Measurements from ENCODE around the gene PDXK.

Gene PDXK

DNA sequence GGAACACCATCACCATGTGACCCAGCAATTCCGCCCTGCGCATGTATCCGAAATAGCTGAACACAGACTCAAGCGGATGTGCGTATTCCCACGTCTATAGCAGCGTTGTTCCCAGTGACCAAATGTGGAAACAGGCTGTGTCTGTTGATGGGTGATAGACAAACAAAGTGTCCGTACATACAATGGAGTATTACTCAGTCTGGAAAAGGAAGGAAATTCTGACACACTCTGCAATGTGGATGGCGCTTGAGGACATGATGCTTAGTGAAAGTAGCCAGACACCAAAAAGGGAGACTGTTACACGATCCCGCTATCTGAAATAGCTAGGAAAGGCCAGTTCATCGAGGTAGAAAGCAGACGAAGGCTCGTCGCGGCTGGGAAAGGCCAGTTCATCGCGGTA is 25.8 kb downstream of the PDXK start:
- DNase-seq: no peak

GRCh38 chr21:43745772-43746517 is 27.0 kb downstream of the PDXK start:
- DNase-seq: no peak

DNA sequence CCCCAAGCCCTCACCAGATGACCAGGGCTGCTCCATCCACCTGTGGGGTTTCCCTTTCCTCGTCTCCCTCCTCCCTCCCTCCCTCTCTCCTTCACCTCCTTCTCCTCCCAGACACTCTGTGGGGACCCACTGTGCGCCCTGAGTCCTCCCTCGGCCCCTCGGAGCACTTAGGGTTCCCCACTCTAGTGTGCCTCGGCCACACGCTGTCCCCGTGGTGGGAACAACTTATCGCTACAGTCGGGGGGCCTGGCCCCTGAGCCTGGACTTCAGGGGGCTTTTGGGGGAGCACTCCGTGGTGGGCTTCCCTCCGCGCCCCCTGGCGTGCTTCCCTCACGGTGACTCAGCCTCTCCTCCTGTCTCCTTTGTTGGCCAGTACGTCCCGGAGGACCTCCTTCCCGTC is 29.7 kb downstream of the PDXK start:
- DNase-seq: no peak

DNA sequence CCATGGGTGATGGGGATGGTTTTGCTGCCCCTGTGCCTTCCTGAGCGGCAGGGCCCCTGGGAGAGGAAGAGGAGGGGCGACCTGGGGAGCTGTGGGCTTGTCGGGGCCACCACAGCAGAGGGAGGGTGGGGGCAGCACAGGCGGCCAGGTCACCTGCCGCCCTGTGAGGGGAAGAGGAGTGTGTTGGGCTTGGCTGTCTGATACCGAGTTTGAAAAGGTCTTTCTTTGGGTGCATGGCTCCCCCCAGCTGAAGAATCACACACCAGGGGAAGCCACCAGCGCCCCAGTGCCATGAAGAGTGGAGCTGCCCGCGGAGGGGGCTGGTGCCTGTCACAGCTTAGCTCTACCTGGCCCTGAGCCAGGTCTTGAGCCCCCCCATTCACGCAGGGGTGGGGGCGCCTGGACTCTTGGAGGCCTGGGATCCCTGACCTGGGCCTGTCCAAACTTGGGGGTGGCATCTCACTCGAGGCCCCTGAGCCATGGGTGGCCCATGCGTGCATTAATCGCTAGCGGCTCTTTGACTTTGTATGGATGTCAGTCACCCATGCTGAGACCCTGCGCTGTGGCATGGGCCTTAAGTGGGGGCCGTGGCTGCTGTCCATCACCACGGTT is 30.8 kb downstream of the PDXK start:
- DNase-seq: no peak

GRCh38 chr21:43750339-43751033 is 31.6 kb downstream of the PDXK start:
- no peak for DNase-seq

DNA sequence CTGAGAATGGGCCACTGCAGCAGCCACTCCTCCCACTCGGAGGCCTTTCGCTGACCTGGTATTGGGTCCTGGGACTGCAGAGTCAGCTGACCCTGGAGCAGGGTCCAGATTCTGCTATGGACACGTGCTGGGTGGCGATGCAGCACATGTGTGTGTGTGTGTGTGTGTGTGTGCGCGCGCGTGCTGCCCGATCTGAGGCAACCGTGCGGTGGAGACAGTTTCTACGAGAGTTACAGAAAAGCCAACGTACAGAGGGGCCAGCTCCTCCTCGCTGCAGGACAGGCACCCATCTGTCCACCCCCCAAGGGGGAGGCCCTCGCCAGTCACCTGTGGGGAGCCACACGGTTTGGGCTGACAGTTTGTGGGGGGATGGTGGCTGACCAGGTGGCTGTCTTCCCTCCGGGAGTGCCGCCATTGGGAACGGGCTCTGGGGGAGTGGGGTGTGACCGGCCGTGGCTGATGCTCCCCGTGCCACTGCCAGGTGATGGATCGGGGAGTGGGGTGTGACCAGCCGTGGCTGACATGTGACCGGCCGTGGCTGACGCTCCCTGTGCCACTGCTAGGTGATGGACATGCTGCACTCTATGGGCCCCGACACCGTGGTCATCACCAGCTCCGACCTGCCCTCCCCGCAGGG is 33.1 kb downstream of the PDXK start:
- no peak for DNase-seq

- no peak for DNase-seq
Measured at GRCh38 chr21:43752758-43753438, 34.0 kb downstream of the PDXK start.

- no peak for DNase-seq
Measured at GRCh38 chr21:43753439-43753799, 34.5 kb downstream of the PDXK start.

DNA sequence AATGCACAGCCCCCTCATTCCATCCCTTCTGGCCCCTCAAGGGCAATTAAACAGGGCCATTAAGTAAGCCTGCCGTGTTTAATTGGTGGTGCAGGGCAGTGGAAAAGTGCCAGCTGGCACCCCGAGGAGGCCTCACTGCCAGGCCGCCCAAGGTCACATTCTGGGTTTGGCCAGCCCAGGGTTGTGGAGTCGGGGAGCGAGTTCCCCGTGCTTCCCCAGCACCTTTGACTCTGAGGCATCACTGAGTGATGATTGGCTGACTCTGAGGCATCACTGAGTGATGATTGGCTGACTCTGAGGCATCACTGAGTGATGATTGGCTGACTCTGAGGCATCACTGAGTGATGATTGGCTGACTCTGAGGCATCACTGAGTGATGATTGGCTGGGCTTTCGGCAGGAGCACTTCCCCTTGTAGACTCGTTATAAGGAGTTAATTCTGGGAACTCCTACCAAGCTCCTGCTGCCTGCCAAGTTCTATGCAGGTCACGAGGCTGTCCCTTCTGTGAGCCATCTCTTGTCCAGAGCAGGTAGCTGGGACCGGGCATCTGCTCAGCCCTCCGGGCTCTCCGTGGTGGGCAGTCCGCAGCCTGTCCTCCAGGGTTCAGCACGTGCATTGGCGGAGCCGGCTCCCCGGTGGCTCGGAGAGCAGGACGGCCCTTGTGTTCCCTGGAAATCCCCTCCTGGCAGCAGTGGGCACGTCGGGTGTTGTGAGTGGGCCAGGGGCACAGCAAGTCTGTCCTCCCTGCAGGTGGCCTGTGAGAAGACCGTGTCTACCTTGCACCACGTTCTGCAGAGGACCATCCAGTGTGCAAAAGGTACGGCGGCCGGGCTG is 36.2 kb downstream of the PDXK start:
- no peak for DNase-seq

DNA sequence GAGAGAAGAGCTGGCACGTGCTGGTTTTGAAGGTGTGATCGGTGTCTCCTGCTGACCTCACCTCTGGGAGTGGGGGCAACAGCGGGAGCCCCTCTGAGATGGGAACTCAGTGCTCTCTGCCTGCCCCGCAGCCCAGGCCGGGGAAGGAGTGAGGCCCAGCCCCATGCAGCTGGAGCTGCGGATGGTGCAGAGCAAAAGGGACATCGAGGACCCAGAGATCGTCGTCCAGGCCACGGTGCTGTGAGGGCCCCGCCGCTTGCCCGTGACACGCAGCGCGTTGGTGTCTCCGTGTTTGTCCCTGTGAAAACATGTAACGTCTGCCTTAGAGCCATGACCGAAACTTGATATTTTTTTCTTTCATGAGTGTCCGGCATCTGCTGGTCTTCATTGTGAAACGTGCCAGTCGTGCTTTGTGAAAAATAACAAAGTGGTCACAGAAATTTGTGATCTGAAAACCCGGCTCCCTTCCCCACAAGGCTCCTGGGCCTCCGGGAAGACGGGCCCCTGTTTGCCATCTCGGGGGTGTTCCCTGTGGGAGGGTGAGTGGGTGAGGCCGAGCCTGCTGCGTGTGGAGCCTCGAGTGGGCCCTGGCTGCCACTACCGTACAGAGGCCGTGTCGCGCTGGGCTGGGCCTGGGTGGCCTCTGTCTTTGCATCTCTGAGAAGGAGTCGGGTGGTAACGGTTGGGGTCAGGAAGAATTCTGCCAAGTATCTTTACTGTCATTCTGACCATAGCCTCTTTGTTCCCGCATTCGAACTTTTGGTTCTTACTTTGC is 37.1 kb downstream of the PDXK start:
- DNase-seq: no peak

DNA sequence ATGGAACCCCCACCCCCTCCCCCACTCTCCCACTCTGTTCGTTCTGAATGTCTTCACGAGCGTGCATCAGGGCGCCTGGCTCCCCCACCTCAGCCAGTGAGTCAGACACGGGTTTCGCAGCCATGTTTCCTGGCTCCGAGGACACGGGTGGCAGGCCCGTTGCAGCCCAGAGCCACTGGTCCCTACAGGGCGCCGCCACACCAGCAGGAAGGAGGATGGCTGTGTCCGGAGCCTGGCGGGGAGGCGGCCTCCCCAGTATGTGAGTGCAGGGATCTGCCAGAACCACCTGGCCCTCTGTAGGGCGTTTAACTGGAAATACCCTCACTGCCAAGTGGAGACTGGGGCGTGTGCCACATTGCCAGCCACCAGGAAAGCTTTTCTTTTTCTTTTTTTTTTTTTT is 38.7 kb downstream of the PDXK start:
- DNase-seq: no peak

- no peak for DNase-seq
Measured at GRCh38 chr21:43758111-43758641, 39.2 kb downstream of the PDXK start.

DNA sequence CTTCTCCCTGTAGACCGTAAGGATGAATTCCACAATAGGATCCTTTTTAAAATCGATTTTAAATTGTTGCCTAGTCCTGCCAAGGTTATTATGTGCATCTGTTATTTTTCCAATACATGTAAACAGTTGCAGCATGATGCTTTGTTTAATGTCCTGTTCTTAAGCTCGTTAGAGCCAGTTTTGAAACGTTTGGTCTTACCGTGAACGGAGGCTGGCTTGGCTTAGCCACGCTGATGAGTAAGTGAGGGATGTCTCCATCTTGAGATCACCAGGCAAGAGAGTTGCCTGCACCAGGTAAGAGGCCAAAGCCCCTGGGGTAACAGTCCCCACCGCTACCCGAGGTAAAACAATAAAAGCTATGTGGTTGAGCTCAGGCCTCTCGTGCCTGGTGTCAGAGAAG is 39.9 kb downstream of the PDXK start:
- DNase-seq: no peak

DNA sequence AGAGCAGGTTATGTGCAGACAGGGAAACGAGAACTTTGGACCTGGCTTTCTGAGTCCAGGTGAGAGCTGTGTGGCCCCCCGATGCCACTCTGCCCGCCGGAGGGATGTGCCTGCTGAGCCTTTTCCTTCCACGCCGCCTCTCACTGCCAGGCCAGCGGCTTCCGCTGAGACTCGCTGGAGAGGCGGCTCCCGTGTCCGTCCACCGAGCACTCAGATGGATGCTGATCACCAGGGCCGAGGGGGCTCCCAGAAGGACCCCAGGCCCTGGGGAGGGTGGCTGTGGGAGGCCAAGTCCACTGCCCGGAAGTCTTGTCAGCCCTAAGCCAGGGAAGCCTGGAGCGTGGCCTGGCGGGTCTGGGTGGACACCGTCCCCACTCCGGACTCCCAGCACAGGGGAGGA is 40.7 kb downstream of the PDXK start:
- no peak for DNase-seq

- DNase-seq: no peak
Measured at GRCh38 chr21:43760391-43760958, 41.5 kb downstream of the PDXK start.

GRCh38 chr21:43761886-43762285 is 43.0 kb downstream of the PDXK start:
- DNase-seq: no peak

GRCh38 chr21:43762303-43763128 is 43.6 kb downstream of the PDXK start:
- no peak for DNase-seq

DNA sequence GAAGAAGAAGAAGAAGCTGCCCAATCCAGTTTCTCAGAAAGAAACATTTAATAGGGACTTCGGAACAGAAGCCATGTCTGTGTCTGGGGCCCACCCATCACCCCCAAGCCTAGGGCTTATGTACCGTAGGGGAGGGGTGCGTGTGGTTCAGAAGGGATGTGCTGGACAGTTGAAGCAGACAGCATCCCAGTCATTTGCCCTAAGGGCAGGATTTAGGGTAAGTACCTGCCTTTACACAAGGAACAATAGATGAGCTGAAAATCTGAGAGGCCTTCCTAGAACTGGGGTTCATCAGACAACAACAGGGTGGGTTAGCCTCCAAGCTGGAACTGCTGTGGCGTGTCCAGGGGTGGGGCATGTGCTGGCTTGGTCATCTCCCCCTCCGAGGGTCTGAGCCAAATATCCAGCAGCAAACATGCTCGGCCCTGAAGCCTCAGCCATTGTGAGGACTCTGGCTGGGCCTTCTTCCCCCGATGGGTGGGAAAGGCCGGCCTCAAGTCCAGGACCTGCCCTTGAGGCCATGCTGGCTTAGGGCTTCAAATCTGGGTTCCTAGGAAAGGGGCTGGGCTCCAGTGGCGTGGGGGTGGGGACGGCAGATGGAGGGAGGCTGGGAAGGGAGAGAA is 45.1 kb downstream of the PDXK start:
- no peak for DNase-seq
